Jurkat, Clone E6-1 (cell line): ENCODE data around the gene GLB1L2.
"Not testable (repeated sequence)": the region's sequence is repeated elsewhere in the genome, so short reads cannot be mapped to it uniquely, and the experiment has no call there.

Experiments used
- DNase-seq: peaks from one replicate; pipeline ENCODE4 v3.0.0-alpha.2; 2011; ENCODE audit warnings: low read depth, low spot score
- H3K4me3 ChIP-seq: 2 replicates; pipeline ENCODE4 v1.5.1; 2011; ENCODE audit warnings: mild to moderate bottlenecking, low read length, control low read depth, moderate library complexity

GLB1L2 gene

DNA sequence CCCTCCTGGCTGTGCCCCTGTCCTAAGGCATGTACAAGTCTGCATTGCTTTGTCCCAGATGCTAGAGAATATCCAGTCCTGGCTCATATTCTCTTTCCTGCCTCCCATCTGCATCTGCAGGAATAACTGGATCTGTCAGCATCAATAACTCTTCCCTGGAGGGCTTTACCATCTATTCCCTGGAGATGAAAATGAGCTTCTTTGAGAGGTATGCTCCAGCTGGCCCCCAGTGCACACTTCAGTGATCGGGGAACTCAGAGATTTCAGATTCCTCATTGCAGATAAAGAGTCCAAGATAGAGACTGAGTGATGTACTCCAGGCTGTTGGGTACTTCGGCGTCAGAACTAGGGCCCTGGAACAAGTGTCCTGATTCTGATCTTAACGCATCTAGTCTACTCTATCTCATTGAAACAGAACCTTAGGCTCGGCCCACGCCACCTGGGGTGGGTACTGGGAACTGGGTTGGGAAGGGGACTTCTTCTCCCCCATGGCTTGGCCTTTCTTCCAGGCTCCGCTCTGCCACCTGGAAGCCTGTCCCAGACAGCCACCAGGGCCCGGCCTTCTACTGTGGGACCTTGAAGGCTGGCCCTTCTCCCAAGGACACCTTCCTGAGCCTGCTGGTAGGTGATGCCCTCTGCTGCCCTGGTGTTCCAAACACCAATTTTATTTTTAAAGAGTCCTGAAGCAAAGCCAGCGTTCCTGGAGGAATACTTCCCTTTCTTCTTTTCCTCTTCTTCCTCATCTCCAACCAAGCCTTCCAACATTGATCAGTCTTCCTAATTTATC, 17.8 kb upstream of the GLB1L2 start:
- no peak for DNase-seq
- H3K4me3 ChIP-seq, result no peak overlapping the region

DNA sequence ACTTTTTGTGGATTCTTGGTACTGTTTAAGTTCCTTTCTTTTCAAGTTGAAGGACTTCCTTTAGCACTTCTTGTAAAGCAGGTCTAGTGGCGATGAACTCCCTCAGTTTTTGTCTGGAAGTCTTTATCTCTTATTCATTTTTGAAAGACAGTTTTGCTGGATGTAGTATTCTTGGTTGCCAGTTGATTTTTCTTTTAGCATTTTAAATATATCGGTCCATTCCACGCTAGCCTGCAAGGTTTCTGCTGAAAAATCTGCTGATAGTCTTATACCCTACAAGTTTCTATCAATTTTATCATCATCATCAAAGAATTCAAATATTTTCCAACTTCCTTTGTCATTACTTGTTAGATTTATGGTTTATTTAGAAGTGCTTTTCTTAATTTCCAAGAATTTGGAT, 14.7 kb upstream of the GLB1L2 start:
- no peak for DNase-seq

GRCh38 chr11:134321373-134321772, 10.4 kb upstream of the GLB1L2 start:
- DNase-seq, H3K4me3 ChIP-seq: not testable (repeated sequence)

More for the DNA sequence above, 14.7 kb upstream of the GLB1L2 start:
- H3K4me3 ChIP-seq, result no peak overlapping the region

DNA sequence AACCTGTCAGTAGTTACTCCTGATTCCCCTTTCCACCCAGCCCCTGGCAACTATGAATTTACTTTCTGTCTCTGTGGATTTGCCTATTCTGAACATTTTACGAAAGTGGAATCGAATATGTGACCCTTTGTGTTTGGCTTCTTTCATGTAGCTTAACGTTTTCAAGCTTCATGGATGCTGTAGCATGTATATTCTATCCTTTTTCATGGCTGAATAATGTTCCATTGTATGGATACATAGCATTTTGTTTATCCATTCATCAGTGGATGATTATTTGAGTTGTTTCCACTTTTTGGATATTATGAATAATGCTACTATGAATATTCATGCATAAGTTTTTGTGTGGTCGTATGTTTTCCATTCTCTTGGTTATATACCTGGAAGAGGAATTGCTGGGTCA, 9.2 kb upstream of the GLB1L2 start:
- no peak overlapping the region for H3K4me3 ChIP-seq
- no peak for DNase-seq

GRCh38 chr11:134328433-134328832, 3.4 kb upstream of the GLB1L2 start:
- DNase-seq, result no peak

GRCh38 chr11:134330611-134331353, 1.0 kb upstream of the GLB1L2 start:
- no peak overlapping the region; the same call in 1 of the 2 replicates for H3K4me3 ChIP-seq
- no peak for DNase-seq

More at GRCh38 chr11:134328433-134328832, 3.4 kb upstream of the GLB1L2 start:
- no peak overlapping the region for H3K4me3 ChIP-seq

- no peak for DNase-seq
- H3K4me3 ChIP-seq, result peak overlapping the region; percentile 57
These were observed 422 bp downstream of the GLB1L2 start for GRCh38 chr11:134332189-134332631.

- peak overlapping the region; percentile 57 for H3K4me3 ChIP-seq
- DNase-seq, result no peak
These were observed 994 bp downstream of the GLB1L2 start for GRCh38 chr11:134332782-134333181.

GRCh38 chr11:134333312-134333711, 1.5 kb downstream of the GLB1L2 start:
- H3K4me3 ChIP-seq, result no peak overlapping the region

GRCh38 chr11:134333946-134334345, 2.2 kb downstream of the GLB1L2 start:
- DNase-seq, result no peak
- no peak overlapping the region for H3K4me3 ChIP-seq

More at GRCh38 chr11:134333312-134333711, 1.5 kb downstream of the GLB1L2 start:
- DNase-seq, result no peak

GRCh38 chr11:134334796-134335571, 3.2 kb downstream of the GLB1L2 start:
- H3K4me3 ChIP-seq, result no peak overlapping the region
- no peak for DNase-seq

DNA sequence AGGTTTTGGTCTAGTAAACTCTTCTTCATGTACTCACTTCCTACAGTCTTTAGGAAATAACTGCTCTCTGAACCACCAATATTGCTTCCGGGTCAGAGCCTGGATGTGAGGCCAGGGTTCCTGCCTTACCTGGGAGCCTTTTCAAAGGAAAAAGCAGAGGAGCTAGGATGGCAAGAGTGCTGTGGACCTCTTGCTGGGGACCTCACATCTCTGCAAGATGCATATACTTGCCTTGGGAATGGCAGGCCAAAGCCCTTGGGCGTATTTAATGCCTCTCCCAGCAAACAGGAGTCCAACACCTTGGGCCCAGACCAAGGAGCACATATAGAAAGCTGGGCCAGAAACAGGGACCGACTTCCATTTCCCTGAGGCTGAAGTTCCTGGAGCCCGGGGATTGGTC, 5.3 kb downstream of the GLB1L2 start:
- H3K4me3 ChIP-seq, result no peak overlapping the region
- no peak for DNase-seq

DNA sequence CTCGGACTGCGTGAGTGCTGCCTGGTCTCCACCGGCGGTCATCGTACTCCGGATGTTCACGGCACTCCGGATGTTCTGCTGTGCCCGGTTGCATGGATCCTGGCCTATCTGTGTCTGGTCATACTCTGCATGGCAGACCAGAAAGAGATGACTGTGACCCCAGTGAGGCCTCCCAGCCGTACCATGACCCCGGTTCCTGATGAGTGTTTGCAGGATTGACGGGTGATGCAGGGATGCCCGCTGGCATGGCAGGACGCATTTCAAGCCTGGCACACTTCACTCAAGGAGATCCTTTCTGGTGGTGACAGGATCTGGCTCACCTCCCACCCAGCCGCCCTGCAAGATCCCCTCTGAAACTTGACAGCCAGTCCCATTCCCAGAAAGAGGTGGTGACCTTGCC, 6.3 kb downstream of the GLB1L2 start:
- no peak for DNase-seq
- no peak overlapping the region for H3K4me3 ChIP-seq

GRCh38 chr11:134338654-134339053, 6.9 kb downstream of the GLB1L2 start:
- no peak for DNase-seq
- no peak overlapping the region for H3K4me3 ChIP-seq

DNA sequence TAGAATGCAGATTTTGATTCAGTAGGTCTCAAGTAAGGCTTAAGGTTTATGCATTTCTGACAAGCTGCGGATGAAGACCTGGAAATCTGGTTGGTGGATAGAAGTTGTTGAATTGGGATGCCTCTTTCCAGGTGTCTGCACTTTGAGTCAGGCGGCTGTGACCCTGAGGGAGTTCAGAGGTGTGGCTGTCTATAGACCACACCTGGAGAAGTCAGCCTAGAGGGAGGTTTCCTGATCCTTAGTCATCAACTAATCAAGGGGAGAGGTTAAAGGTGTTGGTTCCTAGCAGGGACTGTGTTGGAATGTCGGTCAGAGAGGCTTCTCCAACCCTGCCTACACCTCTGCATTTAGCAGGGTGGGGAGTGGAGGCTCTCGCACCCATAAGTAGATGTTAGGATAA, 8.0 kb downstream of the GLB1L2 start:
- DNase-seq, result no peak
- no peak overlapping the region for H3K4me3 ChIP-seq

GRCh38 chr11:134340354-134340964, 8.7 kb downstream of the GLB1L2 start:
- H3K4me3 ChIP-seq, result no peak overlapping the region
- no peak for DNase-seq

GRCh38 chr11:134341805-134342571, 10.2 kb downstream of the GLB1L2 start:
- no peak for DNase-seq
- H3K4me3 ChIP-seq, result no peak overlapping the region

GRCh38 chr11:134342572-134343340, 11.0 kb downstream of the GLB1L2 start:
- no peak for DNase-seq
- H3K4me3 ChIP-seq, result no peak overlapping the region
